Colonic mucosa (tissue), 4 donors: Measurements from ENCODE around the gene ZSCAN31. TPM values are rescaled to one million over a fixed set of nuclear protein-coding genes. Genes with fewer than 3 reads are reported as not detected.
"Not testable (repeated sequence)": the region's sequence is repeated elsewhere in the genome, so short reads cannot be mapped to it uniquely, and the experiment has no call there.

ENCODE experiments used
- DNase-seq: peaks from one replicate; pipeline ENCODE4 v3.0.0-alpha.2; 2020
- H3K27ac ChIP-seq: fragments of 200-600 bp; one replicate; pipeline ENCODE4 v1.8.0; 2021
- H3K27me3 ChIP-seq: fragments of 200-600 bp; one replicate; pipeline ENCODE4 v1.8.0; 2021
- H3K36me3 ChIP-seq: fragments of 200-600 bp; one replicate; pipeline ENCODE4 v1.8.0; 2021
- H3K4me1 ChIP-seq: fragments of 200-600 bp; one replicate; pipeline ENCODE4 v1.8.0; 2021; ENCODE audit warnings: mild to moderate bottlenecking
- H3K4me3 ChIP-seq: fragments of 200-600 bp; one replicate; pipeline ENCODE4 v1.8.0; 2021
- H3K9ac ChIP-seq, 2 donors: one replicate each; pipeline ENCODE4 v1.7.0; 2013; ENCODE audit warnings: control low read depth in 2 of 2, low read depth in 2 of 2, low read length in 2 of 2
- H3K9me3 ChIP-seq: fragments of 200-600 bp; one replicate; pipeline ENCODE4 v1.8.0; 2021
- intact Hi-C: fragments of 100-400 bp; cut with DNase I; formaldehyde crosslinking; loops from one replicate; pipeline ENCODE4 v1.14.1; 2022
- total RNA-seq, 2 donors: library from RNA; stranded (reverse); fragmentation: NEBNext Ultra II Directional in 1 of 2; extraction: Animal tissue kit (Norgen Biotek cat#: 25700) in 1 of 2; gene quantifications; one replicate each; pipeline ENCODE4 v1.2.1, GENCODE V29; 2021
- TF ChIP-seq, protein P1 (sequence below): fragments of 200-600 bp; IDR thresholded peaks from one replicate; pipeline ENCODE4 v1.8.0; 2022; ENCODE audit warnings: antibody characterized with exemption, mild to moderate bottlenecking
- donor health status: healthy.
- donor health status: DM: no; HTN: no; CAD: no.
- donor health status: DM: no; HTN: no; CAD: no.

ZSCAN31 gene
- total RNA-seq, 2 donors from 2014 or later, result 6.6 to 7.0 TPM

- intact Hi-C loops, result loop anchor here (5.0 kb wide), 1 partner anchor 68 kb away; no protein-coding TSS in a partner anchor
- no peak for DNase-seq
- no peak overlapping the region for H3K4me3 ChIP-seq
- H3K4me1 ChIP-seq, result no peaks in the 10 kb centered on the region
- TF ChIP-seq, protein P1, sequence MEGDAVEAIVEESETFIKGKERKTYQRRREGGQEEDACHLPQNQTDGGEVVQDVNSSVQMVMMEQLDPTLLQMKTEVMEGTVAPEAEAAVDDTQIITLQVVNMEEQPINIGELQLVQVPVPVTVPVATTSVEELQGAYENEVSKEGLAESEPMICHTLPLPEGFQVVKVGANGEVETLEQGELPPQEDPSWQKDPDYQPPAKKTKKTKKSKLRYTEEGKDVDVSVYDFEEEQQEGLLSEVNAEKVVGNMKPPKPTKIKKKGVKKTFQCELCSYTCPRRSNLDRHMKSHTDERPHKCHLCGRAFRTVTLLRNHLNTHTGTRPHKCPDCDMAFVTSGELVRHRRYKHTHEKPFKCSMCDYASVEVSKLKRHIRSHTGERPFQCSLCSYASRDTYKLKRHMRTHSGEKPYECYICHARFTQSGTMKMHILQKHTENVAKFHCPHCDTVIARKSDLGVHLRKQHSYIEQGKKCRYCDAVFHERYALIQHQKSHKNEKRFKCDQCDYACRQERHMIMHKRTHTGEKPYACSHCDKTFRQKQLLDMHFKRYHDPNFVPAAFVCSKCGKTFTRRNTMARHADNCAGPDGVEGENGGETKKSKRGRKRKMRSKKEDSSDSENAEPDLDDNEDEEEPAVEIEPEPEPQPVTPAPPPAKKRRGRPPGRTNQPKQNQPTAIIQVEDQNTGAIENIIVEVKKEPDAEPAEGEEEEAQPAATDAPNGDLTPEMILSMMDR, result no peak
- H3K9ac ChIP-seq, result no peak overlapping the region
- no peaks in the 10 kb centered on the region for H3K27me3 ChIP-seq
- H3K36me3 ChIP-seq, result peaks cover 15% of the 10 kb centered on the region
- H3K27ac ChIP-seq, result no peak overlapping the region
- peaks cover 9% of the 10 kb centered on the region for H3K9me3 ChIP-seq
Observed at GRCh38 chr6:28330041-28330440, 5.9 kb downstream of the ZSCAN31 start.

DNA sequence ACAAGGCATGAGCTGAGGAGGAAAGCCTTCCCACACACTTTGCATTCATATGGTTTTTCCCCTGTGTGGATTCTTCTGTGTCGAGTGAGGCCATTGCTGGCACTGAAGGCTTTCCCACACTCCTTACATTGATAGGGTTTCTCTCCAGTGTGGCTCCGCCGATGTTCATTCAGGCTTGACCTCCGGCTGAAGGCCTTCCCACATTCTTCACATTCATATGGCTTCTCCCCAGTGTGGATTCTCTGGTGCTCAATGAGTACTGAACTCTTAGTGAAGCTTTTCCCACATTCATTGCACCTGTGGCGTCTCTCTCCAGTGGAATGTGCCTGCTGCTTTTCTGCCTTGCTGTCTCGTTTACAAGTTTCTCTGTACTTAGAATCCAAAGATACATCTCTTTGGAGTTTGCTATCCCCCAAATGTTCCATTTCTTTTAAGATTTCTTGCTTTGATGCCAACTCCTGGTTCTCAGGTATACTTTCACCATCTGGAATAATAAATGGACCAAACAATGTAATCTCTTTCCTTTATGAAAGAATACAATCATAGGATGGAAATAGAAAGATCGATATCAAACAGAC lies 9.5 kb downstream of the ZSCAN31 start:
- TF ChIP-seq, protein P1, result no peak
- H3K27ac ChIP-seq, result no peak overlapping the region
- no peak overlapping the region for H3K9ac ChIP-seq
- peaks cover 9% of the 10 kb centered on the region for H3K9me3 ChIP-seq
- peaks cover 15% of the 10 kb centered on the region for H3K36me3 ChIP-seq
- no peak for DNase-seq
- intact Hi-C loops, result no loop called here
- no peaks in the 10 kb centered on the region for H3K27me3 ChIP-seq
- no peaks in the 10 kb centered on the region for H3K4me1 ChIP-seq
- H3K4me3 ChIP-seq, result no peak overlapping the region

DNA sequence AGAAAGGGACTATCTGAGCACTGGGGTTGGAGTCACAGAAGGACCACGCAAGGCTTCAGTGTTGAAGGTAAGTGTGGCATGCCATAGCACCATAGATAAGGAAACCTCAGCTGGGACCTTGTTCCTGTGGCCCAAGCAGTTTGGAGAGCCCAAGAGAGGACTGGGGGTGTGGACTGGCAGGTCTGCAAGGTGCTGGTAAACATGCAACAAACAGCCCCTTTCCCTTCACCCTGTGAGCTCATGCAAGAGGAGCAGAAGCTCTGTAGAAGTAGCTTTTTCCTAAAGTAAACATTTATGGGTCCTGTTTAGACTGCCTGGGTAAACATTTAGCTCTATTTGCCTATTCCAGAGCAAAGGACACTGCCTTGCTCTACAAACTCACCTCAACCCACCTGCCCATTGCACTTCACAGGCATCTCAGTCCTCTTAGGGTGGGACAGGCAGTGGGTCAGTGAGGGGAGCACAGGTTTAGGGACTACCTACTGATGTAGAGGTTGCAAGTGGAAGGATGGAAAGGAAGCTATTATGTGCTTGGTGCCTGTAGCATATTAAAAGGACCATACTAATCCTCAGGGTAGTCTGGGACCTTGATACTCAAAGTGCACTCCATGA lies 12.0 kb downstream of the ZSCAN31 start:
- TF ChIP-seq, protein P1, result no peak
- H3K27ac ChIP-seq, result no peak overlapping the region
- no peaks in the 10 kb centered on the region for H3K4me1 ChIP-seq
- H3K9me3 ChIP-seq, result peaks cover 9% of the 10 kb centered on the region
- H3K27me3 ChIP-seq, result no peaks in the 10 kb centered on the region
- peaks cover 15% of the 10 kb centered on the region for H3K36me3 ChIP-seq
- DNase-seq, result no peak
- intact Hi-C loops, result no loop called here
- H3K4me3 ChIP-seq, result no peak overlapping the region
- H3K9ac ChIP-seq, result no peak overlapping the region

GRCh38 chr6:28322661-28323060 lies 13.3 kb downstream of the ZSCAN31 start:
- Histone ChIP-seq H3K9ac (no peak overlapping the region), H3K9me3 (peaks cover 9% of the 10 kb centered on the region), H3K27ac (no peak overlapping the region), H3K4me1 (no peaks in the 10 kb centered on the region), H3K36me3 (peaks cover 15% of the 10 kb centered on the region), H3K27me3 (no peaks in the 10 kb centered on the region), H3K4me3 (no peak overlapping the region)
- DNase-seq, result no peak
- intact Hi-C loops, result no loop called here
- TF ChIP-seq, protein P1, result no peak

DNA sequence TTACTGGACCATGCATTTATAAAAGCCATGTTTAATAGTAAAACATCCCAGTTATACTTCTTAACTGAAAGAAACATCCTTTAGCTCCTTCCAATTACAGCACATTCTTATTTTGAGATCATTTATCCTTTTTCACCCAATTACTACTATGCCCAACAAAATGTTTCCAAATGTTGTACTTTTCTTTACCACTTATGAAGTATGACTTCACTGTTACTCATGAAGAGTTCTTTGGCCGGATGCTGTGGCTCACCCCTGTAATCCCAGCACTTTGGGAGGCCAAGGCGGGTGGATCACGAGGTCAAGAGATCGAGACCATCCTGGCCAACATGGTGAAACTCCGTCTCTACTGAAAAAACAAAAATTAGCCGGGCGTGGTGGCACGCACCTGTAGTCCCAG lies 18.1 kb downstream of the ZSCAN31 start:
- H3K27me3 ChIP-seq, H3K4me1 ChIP-seq, H3K27ac ChIP-seq, intact Hi-C loops, H3K36me3 ChIP-seq, H3K9me3 ChIP-seq, H3K4me3 ChIP-seq, DNase-seq, H3K9ac ChIP-seq: not testable (repeated sequence)

DNA sequence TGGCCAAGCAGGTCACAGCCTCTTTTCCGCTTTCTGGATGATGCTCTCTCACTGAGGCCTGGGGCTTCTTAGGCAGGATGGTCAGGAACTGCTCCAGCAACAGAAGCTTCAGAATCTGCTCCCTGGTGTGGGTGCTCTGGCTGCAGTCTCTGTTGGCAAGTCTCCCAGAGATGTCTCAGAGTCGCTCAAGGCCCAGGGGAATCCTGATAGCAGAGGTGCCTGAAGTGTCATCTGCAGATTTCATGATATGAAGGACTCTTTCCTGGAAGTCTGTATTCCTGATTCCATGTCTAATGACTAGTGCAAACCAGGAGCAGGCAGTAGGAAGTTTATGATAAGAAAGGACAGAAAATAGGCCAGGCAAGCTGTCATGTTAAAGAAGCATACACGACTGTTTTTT lies 20.3 kb downstream of the ZSCAN31 start:
- Histone ChIP-seq H3K9me3 (no peaks in the 10 kb centered on the region), H3K4me3 (no peak overlapping the region), H3K27me3 (no peaks in the 10 kb centered on the region), H3K27ac (no peak overlapping the region), H3K36me3 (no peaks in the 10 kb centered on the region), H3K4me1 (no peaks in the 10 kb centered on the region), H3K9ac (no peak overlapping the region)
- TF ChIP-seq, protein P1, result no peak
- DNase-seq, result no peak
- intact Hi-C loops, result no loop called here
